OCI-LY3 (cell line): ENCODE results near the gene WWOX.
"Not testable (repeated sequence)": the region's sequence is repeated elsewhere in the genome, so short reads cannot be mapped to it uniquely, and the experiment has no call there.

Source experiments
- H2AFZ ChIP-seq: fragments of 200-600, 300-600 bp; shearing (Covaris generic); 2 replicates; pipeline ENCODE4 v1.6.0; 2014; ENCODE audit warnings: antibody characterized with exemption, low read depth, low read length
- H3K27ac ChIP-seq: fragments of 200-600, 300-600 bp; sonication (generic); 2 replicates; pipeline ENCODE4 v1.5.1; 2014; ENCODE audit warnings: mild to moderate bottlenecking, low read length, moderate library complexity, mixed read lengths
- H3K27me3 ChIP-seq: fragments of 200-600, 300-600 bp; sonication (generic); 2 replicates; pipeline ENCODE4 v1.6.1; 2014; ENCODE audit warnings: low read depth, low read length, mixed read lengths
- H3K36me3 ChIP-seq: fragments of 200-600, 300-600 bp; sonication (generic); replicated peaks from 2 replicates; pipeline ENCODE3; 2014; ENCODE audit warnings: low read depth, low read length, mixed read lengths
- H3K4me1 ChIP-seq: fragments of 300-600, 200-600 bp; sonication (generic); 2 replicates; pipeline ENCODE4 v1.6.1; 2014; ENCODE audit warnings: low read length, mixed read lengths
- H3K4me2 ChIP-seq: fragments of 200-600, 300-600 bp; sonication (generic); 2 replicates; pipeline ENCODE4 v1.6.1; 2014; ENCODE audit warnings: low read length, mixed read lengths
- H3K4me3 ChIP-seq: fragments of 300-600, 200-600 bp; sonication (generic); 2 replicates; pipeline ENCODE4 v1.5.1; 2014; ENCODE audit warnings: antibody characterized with exemption, mild to moderate bottlenecking, low read length, moderate library complexity
- H3K79me2 ChIP-seq: fragments of 300-600, 200-600 bp; shearing (Covaris generic); 2 replicates; pipeline ENCODE4 v1.6.1; 2014; ENCODE audit warnings: mild to moderate bottlenecking, low read length, mixed read lengths
- H3K9ac ChIP-seq: fragments of 300-600, 200-600 bp; shearing (Covaris generic); 2 replicates; pipeline ENCODE4 v1.6.0; 2014; ENCODE audit warnings: mild to moderate bottlenecking, low read length, moderate library complexity
- H3K9me3 ChIP-seq: fragments of 200-600, 300-600 bp; shearing (Covaris generic); 2 replicates; pipeline ENCODE4 v1.6.1; 2014; ENCODE audit warnings: low read length, mixed read lengths; ENCODE audit not compliant: insufficient read depth
- H4K20me1 ChIP-seq: fragments of 200-600, 300-600 bp; sonication (generic); 2 replicates; pipeline ENCODE4 v1.6.1; 2016; ENCODE audit warnings: low read length, mixed read lengths; ENCODE audit not compliant: insufficient read depth
- EZH2phosphoT487 ChIP-seq: fragments of 200-600 bp; shearing (Covaris generic); IDR thresholded peaks from 2 replicates; pipeline ENCODE4 v1.6.1; 2018; ENCODE audit warnings: antibody characterized with exemption, mixed run types, low read depth
- TF ChIP-seq, protein P1 (sequence below): fragments of 200-600, 300-600 bp; sonication (generic); IDR thresholded peaks from 2 replicates; pipeline ENCODE4 v1.5.1; 2014; ENCODE audit warnings: antibody characterized with exemption, low read length, low read depth

Gene WWOX

DNA sequence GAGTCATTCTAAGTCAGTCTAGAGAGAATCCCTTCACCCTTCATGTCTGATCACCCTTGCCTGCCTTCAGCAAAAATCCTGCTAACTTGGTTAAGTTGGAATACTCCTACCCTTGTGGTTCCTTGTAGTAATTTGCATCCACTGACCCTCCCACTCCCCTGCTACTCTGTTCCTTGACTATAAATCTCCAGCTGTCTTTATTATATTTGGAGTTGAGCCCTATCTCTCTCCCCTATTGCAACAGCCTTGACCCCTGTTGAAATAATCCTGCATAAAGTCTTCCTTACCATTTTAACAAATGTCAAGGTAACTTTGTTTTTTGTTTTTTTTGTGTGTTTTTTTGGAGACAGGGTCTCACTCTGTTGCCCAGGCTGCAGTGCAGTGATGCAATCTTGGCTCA is 590.1 kb downstream of the WWOX start:
- H3K4me2 ChIP-seq = no peak overlapping the region
- no peak overlapping the region for H3K27ac ChIP-seq
- no peak for TF ChIP-seq EZH2phosphoT487
- TF ChIP-seq, protein P1, sequence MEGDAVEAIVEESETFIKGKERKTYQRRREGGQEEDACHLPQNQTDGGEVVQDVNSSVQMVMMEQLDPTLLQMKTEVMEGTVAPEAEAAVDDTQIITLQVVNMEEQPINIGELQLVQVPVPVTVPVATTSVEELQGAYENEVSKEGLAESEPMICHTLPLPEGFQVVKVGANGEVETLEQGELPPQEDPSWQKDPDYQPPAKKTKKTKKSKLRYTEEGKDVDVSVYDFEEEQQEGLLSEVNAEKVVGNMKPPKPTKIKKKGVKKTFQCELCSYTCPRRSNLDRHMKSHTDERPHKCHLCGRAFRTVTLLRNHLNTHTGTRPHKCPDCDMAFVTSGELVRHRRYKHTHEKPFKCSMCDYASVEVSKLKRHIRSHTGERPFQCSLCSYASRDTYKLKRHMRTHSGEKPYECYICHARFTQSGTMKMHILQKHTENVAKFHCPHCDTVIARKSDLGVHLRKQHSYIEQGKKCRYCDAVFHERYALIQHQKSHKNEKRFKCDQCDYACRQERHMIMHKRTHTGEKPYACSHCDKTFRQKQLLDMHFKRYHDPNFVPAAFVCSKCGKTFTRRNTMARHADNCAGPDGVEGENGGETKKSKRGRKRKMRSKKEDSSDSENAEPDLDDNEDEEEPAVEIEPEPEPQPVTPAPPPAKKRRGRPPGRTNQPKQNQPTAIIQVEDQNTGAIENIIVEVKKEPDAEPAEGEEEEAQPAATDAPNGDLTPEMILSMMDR = no peak
- H3K4me3 ChIP-seq = no peak overlapping the region
- H4K20me1 ChIP-seq = no peaks in the 10 kb centered on the region
- H3K79me2 ChIP-seq = no peaks in the 10 kb centered on the region
- H2AFZ ChIP-seq = no peak overlapping the region
- H3K4me1 ChIP-seq = no peaks in the 10 kb centered on the region
- no peaks in the 10 kb centered on the region for H3K36me3 ChIP-seq
- H3K9me3 ChIP-seq = no peaks in the 10 kb centered on the region
- H3K27me3 ChIP-seq = no peaks in the 10 kb centered on the region
- no peak overlapping the region for H3K9ac ChIP-seq

DNA sequence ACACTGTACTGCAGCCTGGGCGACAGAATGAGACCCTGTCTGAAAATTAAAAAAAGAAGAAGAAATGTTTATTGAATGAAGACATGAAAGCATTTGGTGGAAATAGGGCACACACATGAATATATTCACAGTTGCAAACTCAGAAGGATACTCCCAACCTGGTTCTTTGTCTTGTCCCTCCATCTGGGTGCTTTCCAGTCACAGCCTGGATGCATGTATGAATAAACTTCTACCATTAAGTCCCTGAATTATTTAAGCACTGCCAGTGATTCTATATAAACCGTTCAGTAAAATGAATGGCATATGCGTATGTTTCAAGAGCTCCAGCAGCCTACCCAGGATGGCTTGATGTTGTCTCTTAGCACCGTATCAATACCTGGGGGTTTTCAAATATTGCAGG is 591.1 kb downstream of the WWOX start:
- H3K79me2 ChIP-seq = no peaks in the 10 kb centered on the region
- H3K4me1 ChIP-seq = no peaks in the 10 kb centered on the region
- H3K9ac ChIP-seq = no peak overlapping the region
- H3K36me3 ChIP-seq = no peaks in the 10 kb centered on the region
- H4K20me1 ChIP-seq = no peaks in the 10 kb centered on the region
- H3K9me3 ChIP-seq = no peaks in the 10 kb centered on the region
- no peaks in the 10 kb centered on the region for H3K27me3 ChIP-seq
- TF ChIP-seq, protein P1 = no peak
- TF ChIP-seq EZH2phosphoT487 = no peak
- no peak overlapping the region for H3K4me3 ChIP-seq
- H3K27ac ChIP-seq = no peak overlapping the region
- H3K4me2 ChIP-seq = no peak overlapping the region
- no peak overlapping the region for H2AFZ ChIP-seq

DNA sequence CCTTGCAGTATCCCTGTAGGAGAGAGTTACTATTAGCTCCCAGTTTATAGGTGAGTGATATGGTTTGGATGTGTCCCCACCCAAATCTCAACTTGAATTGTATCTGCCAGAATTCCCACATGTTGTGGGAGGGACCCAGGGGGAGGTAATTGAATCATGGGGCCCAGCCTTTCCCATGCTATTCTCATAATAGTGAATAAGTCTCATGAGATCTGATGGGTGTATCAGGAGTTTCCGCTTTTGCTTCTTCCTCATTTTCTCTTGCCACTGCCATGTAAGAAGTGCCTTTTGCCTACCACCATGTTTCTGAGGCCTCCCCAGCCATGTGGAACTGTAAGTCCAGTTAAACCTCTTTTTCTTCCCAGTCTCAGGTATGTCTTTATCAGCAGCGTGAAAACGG is 592.3 kb downstream of the WWOX start:
- H3K4me2 ChIP-seq, H3K9me3 ChIP-seq, H3K27ac ChIP-seq, H3K4me3 ChIP-seq, H3K9ac ChIP-seq, H4K20me1 ChIP-seq, H3K36me3 ChIP-seq, H2AFZ ChIP-seq, H3K4me1 ChIP-seq, H3K79me2 ChIP-seq, H3K27me3 ChIP-seq: not testable (repeated sequence)

DNA sequence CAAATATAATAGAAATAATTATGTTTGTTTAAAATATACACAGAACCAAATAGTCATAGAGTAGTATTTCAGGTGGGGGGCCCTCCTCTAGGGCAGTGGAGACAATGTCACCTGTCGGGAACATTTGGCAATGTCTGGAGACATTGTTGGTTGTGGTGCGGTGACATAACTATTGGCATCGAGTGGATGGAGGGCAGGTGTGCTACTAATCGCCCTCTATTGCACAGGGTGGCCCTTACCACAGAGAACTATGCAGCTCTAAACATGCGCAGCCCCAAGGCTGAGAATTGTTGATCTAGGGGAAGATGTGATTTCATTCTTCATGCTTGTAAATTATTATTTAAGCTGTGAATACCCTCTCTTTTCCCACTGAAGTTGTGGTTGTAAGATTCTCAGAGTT is 594.0 kb downstream of the WWOX start:
- no peaks in the 10 kb centered on the region for H4K20me1 ChIP-seq
- H3K4me2 ChIP-seq = no peak overlapping the region
- no peaks in the 10 kb centered on the region for H3K36me3 ChIP-seq
- TF ChIP-seq, protein P1 = no peak
- no peak for TF ChIP-seq EZH2phosphoT487
- H3K4me3 ChIP-seq = no peak overlapping the region
- no peaks in the 10 kb centered on the region for H3K79me2 ChIP-seq
- H3K9ac ChIP-seq = no peak overlapping the region
- no peak overlapping the region for H2AFZ ChIP-seq
- H3K4me1 ChIP-seq = no peaks in the 10 kb centered on the region
- no peaks in the 10 kb centered on the region for H3K27me3 ChIP-seq
- H3K27ac ChIP-seq = no peak overlapping the region
- H3K9me3 ChIP-seq = no peaks in the 10 kb centered on the region

DNA sequence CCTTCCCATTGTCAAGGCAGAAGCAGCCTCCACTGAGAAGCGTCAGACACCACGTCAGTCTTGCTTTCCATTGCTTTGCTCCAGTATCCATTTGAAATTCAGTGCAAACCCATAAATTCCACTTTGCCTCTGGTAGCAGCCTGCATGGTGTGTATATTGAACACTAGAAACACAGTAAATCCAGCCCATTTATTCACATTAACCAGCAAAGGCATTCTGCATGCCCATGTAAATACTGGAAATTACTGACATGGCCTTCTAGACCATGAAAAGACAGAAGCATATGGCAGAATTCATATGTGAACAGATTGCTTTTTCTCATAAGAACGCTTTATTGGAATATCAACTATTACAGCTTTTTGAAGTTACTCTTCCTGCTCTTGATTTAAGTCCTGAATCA is 595.0 kb downstream of the WWOX start:
- no peak overlapping the region for H3K4me3 ChIP-seq
- TF ChIP-seq EZH2phosphoT487 = no peak
- TF ChIP-seq, protein P1 = no peak
- H3K79me2 ChIP-seq = no peaks in the 10 kb centered on the region
- H3K27me3 ChIP-seq = no peaks in the 10 kb centered on the region
- H4K20me1 ChIP-seq = no peaks in the 10 kb centered on the region
- H3K4me1 ChIP-seq = no peaks in the 10 kb centered on the region
- no peak overlapping the region for H2AFZ ChIP-seq
- H3K9me3 ChIP-seq = no peaks in the 10 kb centered on the region
- H3K36me3 ChIP-seq = no peaks in the 10 kb centered on the region
- H3K9ac ChIP-seq = no peak overlapping the region
- H3K27ac ChIP-seq = no peak overlapping the region
- H3K4me2 ChIP-seq = no peak overlapping the region
